ENCODE data around the gene GDPD1. TPM values are rescaled to one million over a fixed set of nuclear protein-coding genes. Genes with fewer than 3 reads are reported as not detected.
"Not testable (repeated sequence)": the region's sequence is repeated elsewhere in the genome, so short reads cannot be mapped to it uniquely, and the experiment has no call there.

Gene GDPD1
- polyA plus RNA-seq (2013) = 16.4 TPM

- 0% methylated on average over 51 of the region's 60 CpGs for WGBS (ENCODE audit: insufficient coverage)
- Histone ChIP-seq H3K36me3 (ENCODE audit: control insufficient read depth in 4 of 4, insufficient read depth in 4 of 4, low read length in 3 of 4) (peaks cover 0 to 1% (median 0%) of the 10 kb centered on the region in 4 experiments), H3K27me3 (replicated peaks in 2 of 5; ENCODE audit: control insufficient read depth in 4 of 5, insufficient read depth in 5 of 5, low read length in 4 of 5) (no peaks in the 10 kb centered on the region), H3K4me3 (ENCODE audit: control insufficient read depth in 1 of 7, extremely low read depth in 1 of 7, insufficient read depth in 4 of 7, low read depth in 2 of 7, low read length in 6 of 7) (peak within 1 kb of the TSS; percentile 91 to 99 (median 95)), H3K9me3 (ENCODE audit: control extremely low read depth in 1 of 5, control insufficient read depth in 4 of 5, insufficient read depth in 2 of 5, low read depth in 1 of 5, low read length in 4 of 5) (no peaks in the 10 kb centered on the region), H3K4me1 (ENCODE audit: control extremely low read depth in 1 of 4, control insufficient read depth in 4 of 4, insufficient read depth in 4 of 4, low read length in 3 of 4) (peaks cover 2 to 17% (median 10%) of the 10 kb centered on the region in 4 experiments), H3K27ac (ENCODE audit: insufficient read depth in 1 of 2, low read depth in 1 of 2, low read length in 2 of 2, poor library complexity in 1 of 2, severe bottlenecking in 2 of 2) (peak within 1 kb of the TSS; percentile 88 to 95)
- ChIA-PET CTCF (interaction anchor here (0.7 to 1.5 kb wide), 7 partner anchors 10 to 221 kb away, joined by 3 to 5 read pairs (median 4); no protein-coding TSS in a partner anchor), POLR2A (interaction anchor here (0.9 kb wide), 1 partner anchor 65 kb away, joined by 3 read pairs; the partner anchor contains the start of gene SKA2)
- DNase-seq = peak; percentile 95 to 98 (median 97)
Observed at GRCh38 chr17:59220328-59221158, at the start of gene GDPD1. GDPD1 (plus strand) TSS chr17:59220511; CDS start chr17:59220610, 99 bp downstream.

DNA sequence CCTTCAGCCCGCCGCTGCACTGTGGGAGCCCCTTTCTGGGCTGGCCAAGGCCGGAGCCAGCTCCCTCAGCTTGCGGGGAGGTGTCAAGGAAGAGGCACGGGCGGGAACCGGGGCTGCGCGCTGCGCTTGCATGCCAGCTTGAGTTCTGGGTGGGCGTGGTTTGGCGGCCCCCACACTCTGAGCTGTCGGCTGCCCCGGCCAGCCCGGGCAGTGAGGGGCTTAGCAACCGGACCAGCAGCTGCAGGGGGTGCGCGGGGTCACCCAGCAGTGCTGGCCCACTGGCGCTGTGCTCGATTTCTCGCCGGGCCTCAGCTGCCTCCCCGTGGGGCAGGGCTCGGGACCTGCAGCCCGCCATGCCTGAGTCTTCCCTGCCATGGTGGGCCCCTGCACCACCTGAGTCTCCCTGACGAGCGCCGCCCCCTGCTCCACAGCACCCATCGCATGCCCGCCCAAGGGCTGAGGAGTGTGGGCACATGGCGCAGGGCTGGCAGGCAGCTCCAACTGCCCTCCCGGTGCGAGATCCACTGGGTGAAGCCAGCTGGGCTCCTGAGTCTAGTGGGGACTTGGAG lies 47.8 kb upstream of the GDPD1 start:
- POLR2A ChIA-PET = no interaction called here
- H3K4me1 ChIP-seq (ENCODE audit: control extremely low read depth in 1 of 4, control insufficient read depth in 4 of 4, insufficient read depth in 4 of 4, low read length in 3 of 4) = peaks cover 0 to 2% (median 0%) of the 10 kb centered on the region in 4 experiments
- no peaks in the 10 kb centered on the region for H3K9me3 ChIP-seq (ENCODE audit: control extremely low read depth in 1 of 5, control insufficient read depth in 4 of 5, insufficient read depth in 2 of 5, low read depth in 1 of 5, low read length in 4 of 5)
- 96% methylated on average over 22 of the region's 33 CpGs for WGBS (ENCODE audit: insufficient coverage)
- no peaks in the 10 kb centered on the region for H3K27me3 ChIP-seq (replicated peaks in 2 of 5; ENCODE audit: control insufficient read depth in 4 of 5, insufficient read depth in 5 of 5, low read length in 4 of 5)
- no peak for DNase-seq
- CTCF ChIA-PET = no interaction called here
- no peak overlapping the region for H3K4me3 ChIP-seq (ENCODE audit: control insufficient read depth in 1 of 7, extremely low read depth in 1 of 7, insufficient read depth in 4 of 7, low read depth in 2 of 7, low read length in 6 of 7)
- H3K36me3 ChIP-seq (ENCODE audit: control insufficient read depth in 4 of 4, insufficient read depth in 4 of 4, low read length in 3 of 4) = peaks cover 0 to 28% (median 14%) of the 10 kb centered on the region in 4 experiments
- H3K27ac ChIP-seq (ENCODE audit: insufficient read depth in 1 of 2, low read depth in 1 of 2, low read length in 2 of 2, poor library complexity in 1 of 2, severe bottlenecking in 2 of 2) = no peak overlapping the region

DNA sequence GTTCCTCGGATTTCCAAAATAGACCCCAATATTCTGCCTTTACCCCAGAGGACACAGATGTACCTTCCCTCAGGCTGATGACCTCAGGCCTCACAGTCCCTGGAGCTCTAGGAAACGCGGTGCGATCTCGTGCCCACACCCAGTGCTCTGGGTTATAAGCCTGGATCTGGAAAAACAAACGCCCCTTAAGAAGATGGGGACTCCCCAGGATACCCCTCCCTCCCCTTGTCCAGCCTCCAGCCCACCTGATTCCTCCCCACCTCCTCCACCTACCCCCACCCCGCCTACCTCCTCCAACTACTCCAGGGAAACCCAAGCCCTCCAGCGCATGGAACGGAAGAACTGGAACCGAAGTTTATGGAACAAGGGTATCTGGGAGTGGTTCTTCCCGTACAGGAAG lies 45.6 kb upstream of the GDPD1 start:
- Histone ChIP-seq H3K27ac (ENCODE audit: insufficient read depth in 1 of 2, low read depth in 1 of 2, low read length in 2 of 2, poor library complexity in 1 of 2, severe bottlenecking in 2 of 2) (no peak overlapping the region), H3K4me1 (ENCODE audit: control extremely low read depth in 1 of 4, control insufficient read depth in 4 of 4, insufficient read depth in 4 of 4, low read length in 3 of 4) (no peaks in the 10 kb centered on the region), H3K9me3 (ENCODE audit: control extremely low read depth in 1 of 5, control insufficient read depth in 4 of 5, insufficient read depth in 2 of 5, low read depth in 1 of 5, low read length in 4 of 5) (no peaks in the 10 kb centered on the region), H3K27me3 (replicated peaks in 2 of 5; ENCODE audit: control insufficient read depth in 4 of 5, insufficient read depth in 5 of 5, low read length in 4 of 5) (no peaks in the 10 kb centered on the region), H3K4me3 (ENCODE audit: control insufficient read depth in 1 of 7, extremely low read depth in 1 of 7, insufficient read depth in 4 of 7, low read depth in 2 of 7, low read length in 6 of 7) (no peak overlapping the region), H3K36me3 (ENCODE audit: control insufficient read depth in 4 of 4, insufficient read depth in 4 of 4, low read length in 3 of 4) (peaks cover 0 to 28% (median 15%) of the 10 kb centered on the region in 4 experiments)
- no peak for DNase-seq
- CTCF ChIA-PET = interaction anchor here (1.0 kb wide), 1 partner anchor 13 kb away, joined by 3 read pairs; no protein-coding TSS in a partner anchor
- 94% methylated on average over 9 of the region's 11 CpGs for WGBS (ENCODE audit: insufficient coverage)
- POLR2A ChIA-PET = interaction anchor here (1.2 kb wide), 1 partner anchor 29 kb away, joined by 4 read pairs; no protein-coding TSS in a partner anchor

DNA sequence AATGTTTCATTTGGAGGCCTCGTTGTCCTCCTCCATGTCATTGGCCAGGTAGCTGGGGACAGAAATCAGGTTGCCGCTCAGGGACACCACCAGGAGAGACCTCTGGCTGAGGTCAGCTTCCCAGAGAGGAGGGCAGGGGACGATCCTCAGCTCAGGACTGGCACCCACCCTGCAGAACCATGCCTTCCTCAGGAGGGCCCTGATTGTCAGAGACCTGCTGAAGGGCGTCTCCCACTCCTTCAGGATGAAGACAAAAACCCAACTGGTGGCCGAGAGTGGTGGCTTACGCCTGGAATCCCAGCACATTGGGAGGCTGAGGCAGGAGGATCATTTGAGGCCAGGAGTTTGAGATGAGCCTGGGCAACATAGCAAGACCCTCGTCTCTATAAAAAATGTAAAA lies 45.2 kb upstream of the GDPD1 start:
- DNase-seq = no peak
- Histone ChIP-seq H3K9me3 (ENCODE audit: control extremely low read depth in 1 of 5, control insufficient read depth in 4 of 5, insufficient read depth in 2 of 5, low read depth in 1 of 5, low read length in 4 of 5) (no peaks in the 10 kb centered on the region), H3K4me1 (ENCODE audit: control extremely low read depth in 1 of 4, control insufficient read depth in 4 of 4, insufficient read depth in 4 of 4, low read length in 3 of 4) (no peaks in the 10 kb centered on the region), H3K27ac (ENCODE audit: insufficient read depth in 1 of 2, low read depth in 1 of 2, low read length in 2 of 2, poor library complexity in 1 of 2, severe bottlenecking in 2 of 2) (no peak overlapping the region), H3K27me3 (replicated peaks in 2 of 5; ENCODE audit: control insufficient read depth in 4 of 5, insufficient read depth in 5 of 5, low read length in 4 of 5) (no peaks in the 10 kb centered on the region), H3K4me3 (ENCODE audit: control insufficient read depth in 1 of 7, extremely low read depth in 1 of 7, insufficient read depth in 4 of 7, low read depth in 2 of 7, low read length in 6 of 7) (no peak overlapping the region), H3K36me3 (ENCODE audit: control insufficient read depth in 4 of 4, insufficient read depth in 4 of 4, low read length in 3 of 4) (peaks cover 0 to 28% (median 15%) of the 10 kb centered on the region in 4 experiments)
- ChIA-PET CTCF (interaction anchor here (0.8 kb wide), 1 partner anchor 36 kb away, joined by 3 read pairs; no protein-coding TSS in a partner anchor), POLR2A (no interaction called here)
- WGBS (ENCODE audit: insufficient coverage) = 98% methylated on average over 6 of the region's 7 CpGs

- no peaks in the 10 kb centered on the region for H3K9me3 ChIP-seq (ENCODE audit: control extremely low read depth in 1 of 5, control insufficient read depth in 4 of 5, insufficient read depth in 2 of 5, low read depth in 1 of 5, low read length in 4 of 5)
- H3K4me1 ChIP-seq (ENCODE audit: control extremely low read depth in 1 of 4, control insufficient read depth in 4 of 4, insufficient read depth in 4 of 4, low read length in 3 of 4) = no peaks in the 10 kb centered on the region
- H3K4me3 ChIP-seq (ENCODE audit: control insufficient read depth in 1 of 7, extremely low read depth in 1 of 7, insufficient read depth in 4 of 7, low read depth in 2 of 7, low read length in 6 of 7) = no peak overlapping the region
- H3K36me3 ChIP-seq (ENCODE audit: control insufficient read depth in 4 of 4, insufficient read depth in 4 of 4, low read length in 3 of 4) = peaks cover 0 to 20% (median 8%) of the 10 kb centered on the region in 4 experiments
- H3K27me3 ChIP-seq (replicated peaks in 2 of 5; ENCODE audit: control insufficient read depth in 4 of 5, insufficient read depth in 5 of 5, low read length in 4 of 5) = no peaks in the 10 kb centered on the region
- WGBS (ENCODE audit: insufficient coverage) = 95% methylated on average over 2 of the region's 7 CpGs
- POLR2A ChIA-PET = interaction anchor here (0.6 kb wide), 1 partner anchor 70 kb away, joined by 6 read pairs; no protein-coding TSS in a partner anchor
- CTCF ChIA-PET = interaction anchor here (0.6 kb wide), 1 partner anchor 39 kb away, joined by 3 read pairs; no protein-coding TSS in a partner anchor
- no peak for DNase-seq
- H3K27ac ChIP-seq (ENCODE audit: insufficient read depth in 1 of 2, low read depth in 1 of 2, low read length in 2 of 2, poor library complexity in 1 of 2, severe bottlenecking in 2 of 2) = no peak overlapping the region
Observed at GRCh38 chr17:59178266-59178985, 41.9 kb upstream of the GDPD1 start.

GRCh38 chr17:59179601-59180000 lies 40.7 kb upstream of the GDPD1 start:
- POLR2A ChIA-PET; DNase-seq; H3K4me1 ChIP-seq (ENCODE audit: control extremely low read depth in 1 of 4, control insufficient read depth in 4 of 4, insufficient read depth in 4 of 4, low read length in 3 of 4); H3K9me3 ChIP-seq (ENCODE audit: control extremely low read depth in 1 of 5, control insufficient read depth in 4 of 5, insufficient read depth in 2 of 5, low read depth in 1 of 5, low read length in 4 of 5); H3K27me3 ChIP-seq (replicated peaks in 2 of 5; ENCODE audit: control insufficient read depth in 4 of 5, insufficient read depth in 5 of 5, low read length in 4 of 5); H3K4me3 ChIP-seq (ENCODE audit: control insufficient read depth in 1 of 7, extremely low read depth in 1 of 7, insufficient read depth in 4 of 7, low read depth in 2 of 7, low read length in 6 of 7); H3K27ac ChIP-seq (ENCODE audit: insufficient read depth in 1 of 2, low read depth in 1 of 2, low read length in 2 of 2, poor library complexity in 1 of 2, severe bottlenecking in 2 of 2); CTCF ChIA-PET: not testable (repeated sequence)
- peaks cover 0 to 12% (median 4%) of the 10 kb centered on the region in 4 experiments for H3K36me3 ChIP-seq (ENCODE audit: control insufficient read depth in 4 of 4, insufficient read depth in 4 of 4, low read length in 3 of 4)
- WGBS (ENCODE audit: insufficient coverage) = 97% methylated on average over 11 of the region's 11 CpGs

All from common myeloid progenitor, CD34-positive (primary cell).